22Rv1 (cell line): ENCODE results near the gene PLEKHG1.

ENCODE experiments used
- H3K27ac ChIP-seq: fragments of 450-650 bp; 2 replicates; pipeline ENCODE4 v1.5.1; 2017
- ZFX ChIP-seq: fragments of 450-650 bp; IDR thresholded peaks from 2 replicates; pipeline ENCODE4 v1.6.1; 2017; ENCODE audit warnings: antibody characterized with exemption, borderline replicate concordance
- TF ChIP-seq, protein P1 (sequence below): fragments of 450-650 bp; IDR thresholded peaks from 2 replicates; pipeline ENCODE4 v1.5.1; 2017; ENCODE audit warnings: mild to moderate bottlenecking

Gene PLEKHG1

GRCh38 chr6:150579611-150580010 is 20.1 kb upstream of the PLEKHG1 start:
- TF ChIP-seq, protein P1, sequence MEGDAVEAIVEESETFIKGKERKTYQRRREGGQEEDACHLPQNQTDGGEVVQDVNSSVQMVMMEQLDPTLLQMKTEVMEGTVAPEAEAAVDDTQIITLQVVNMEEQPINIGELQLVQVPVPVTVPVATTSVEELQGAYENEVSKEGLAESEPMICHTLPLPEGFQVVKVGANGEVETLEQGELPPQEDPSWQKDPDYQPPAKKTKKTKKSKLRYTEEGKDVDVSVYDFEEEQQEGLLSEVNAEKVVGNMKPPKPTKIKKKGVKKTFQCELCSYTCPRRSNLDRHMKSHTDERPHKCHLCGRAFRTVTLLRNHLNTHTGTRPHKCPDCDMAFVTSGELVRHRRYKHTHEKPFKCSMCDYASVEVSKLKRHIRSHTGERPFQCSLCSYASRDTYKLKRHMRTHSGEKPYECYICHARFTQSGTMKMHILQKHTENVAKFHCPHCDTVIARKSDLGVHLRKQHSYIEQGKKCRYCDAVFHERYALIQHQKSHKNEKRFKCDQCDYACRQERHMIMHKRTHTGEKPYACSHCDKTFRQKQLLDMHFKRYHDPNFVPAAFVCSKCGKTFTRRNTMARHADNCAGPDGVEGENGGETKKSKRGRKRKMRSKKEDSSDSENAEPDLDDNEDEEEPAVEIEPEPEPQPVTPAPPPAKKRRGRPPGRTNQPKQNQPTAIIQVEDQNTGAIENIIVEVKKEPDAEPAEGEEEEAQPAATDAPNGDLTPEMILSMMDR, result no peak
- no peak for TF ChIP-seq ZFX

GRCh38 chr6:150580489-150580888 is 19.2 kb upstream of the PLEKHG1 start:
- no peak overlapping the region for H3K27ac ChIP-seq
- no peak for TF ChIP-seq ZFX
- TF ChIP-seq, protein P1, result no peak

More at GRCh38 chr6:150579611-150580010, 20.1 kb upstream of the PLEKHG1 start:
- no peak overlapping the region for H3K27ac ChIP-seq

- no peak overlapping the region for H3K27ac ChIP-seq
- no peak for TF ChIP-seq ZFX
- TF ChIP-seq, protein P1, result no peak
Observed at GRCh38 chr6:150584065-150584464, 15.6 kb upstream of the PLEKHG1 start.

DNA sequence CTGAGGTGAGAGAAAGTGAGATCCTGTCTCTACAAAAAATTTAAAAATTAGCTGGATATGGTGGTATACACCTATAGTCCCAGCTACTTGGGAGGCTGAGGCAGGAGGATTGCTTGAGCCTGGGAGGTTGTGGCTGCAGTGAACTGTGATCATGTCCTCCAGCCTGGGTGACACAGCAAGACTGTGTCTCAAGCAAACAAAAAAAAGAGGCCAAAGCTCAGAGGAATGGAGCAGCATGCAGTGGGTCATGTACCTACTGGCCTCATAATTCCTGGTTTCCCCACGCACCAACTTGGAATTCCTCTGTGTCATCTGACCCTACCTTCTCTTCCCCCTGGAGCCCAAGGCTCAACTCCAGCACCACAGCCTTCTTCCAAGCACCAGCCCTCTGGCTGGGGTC is 15.1 kb upstream of the PLEKHG1 start:
- H3K27ac ChIP-seq, result no peak overlapping the region
- no peak for TF ChIP-seq ZFX
- TF ChIP-seq, protein P1, result no peak

- TF ChIP-seq, protein P1, result no peak
- no peak for TF ChIP-seq ZFX
- H3K27ac ChIP-seq, result no peak overlapping the region
Observed at GRCh38 chr6:150586850-150587359, 12.8 kb upstream of the PLEKHG1 start.

DNA sequence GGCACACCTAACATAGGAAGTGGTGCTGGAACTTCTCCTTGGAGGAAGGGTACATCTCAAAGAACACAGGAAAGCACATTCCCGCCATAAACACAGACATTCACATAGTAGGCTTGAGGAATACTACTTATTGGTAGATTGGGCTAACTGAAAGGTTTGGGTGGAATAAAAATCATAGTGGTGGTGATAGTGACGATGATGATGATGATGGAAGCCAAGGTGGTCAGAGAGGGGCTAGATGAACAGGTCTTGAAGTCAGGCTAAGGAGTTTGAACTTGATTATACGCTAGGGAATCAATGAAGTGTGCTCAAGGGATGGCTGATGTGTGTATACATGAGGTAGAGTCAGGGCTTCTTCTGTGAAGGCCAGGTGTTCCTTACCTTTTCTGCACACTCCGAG is 12.0 kb upstream of the PLEKHG1 start:
- no peak for TF ChIP-seq ZFX
- TF ChIP-seq, protein P1, result no peak
- no peak overlapping the region for H3K27ac ChIP-seq

- no peak overlapping the region for H3K27ac ChIP-seq
- TF ChIP-seq ZFX, result no peak
- TF ChIP-seq, protein P1, result no peak
Observed at GRCh38 chr6:150588888-150589499, 10.7 kb upstream of the PLEKHG1 start.
